Activated gamma-delta T cell treated with Interleukin-2 at 50 U/mL for 16 hours (primary cell): Measurements from ENCODE around the gene RRP36.

Source experiments
- DNase-seq: peaks from one replicate; pipeline ENCODE4 v3.0.0-alpha.2; 2020

Gene RRP36

GRCh38 chr6:43009124-43009523 is 12.3 kb upstream of the RRP36 start:
- no peak for DNase-seq

DNA sequence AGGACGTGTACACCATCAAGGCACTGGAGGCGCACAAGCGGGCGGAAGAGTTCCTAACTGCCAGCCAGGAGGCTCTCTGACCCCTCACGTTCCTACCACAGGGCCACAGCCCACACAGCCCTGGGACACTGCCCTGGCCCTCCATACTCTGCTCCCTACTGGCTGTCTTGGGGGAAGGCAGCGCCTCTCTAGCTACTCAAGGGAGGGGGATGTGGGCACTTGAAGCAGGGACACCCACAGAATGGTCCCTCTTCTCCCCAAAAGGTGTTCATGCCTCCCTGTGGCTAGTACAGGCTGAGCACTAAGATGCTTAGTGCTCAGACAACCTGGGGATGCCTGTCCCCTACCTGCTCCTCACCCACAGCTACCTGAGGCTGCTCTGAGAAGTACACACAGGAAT is 10.2 kb upstream of the RRP36 start:
- no peak for DNase-seq

DNA sequence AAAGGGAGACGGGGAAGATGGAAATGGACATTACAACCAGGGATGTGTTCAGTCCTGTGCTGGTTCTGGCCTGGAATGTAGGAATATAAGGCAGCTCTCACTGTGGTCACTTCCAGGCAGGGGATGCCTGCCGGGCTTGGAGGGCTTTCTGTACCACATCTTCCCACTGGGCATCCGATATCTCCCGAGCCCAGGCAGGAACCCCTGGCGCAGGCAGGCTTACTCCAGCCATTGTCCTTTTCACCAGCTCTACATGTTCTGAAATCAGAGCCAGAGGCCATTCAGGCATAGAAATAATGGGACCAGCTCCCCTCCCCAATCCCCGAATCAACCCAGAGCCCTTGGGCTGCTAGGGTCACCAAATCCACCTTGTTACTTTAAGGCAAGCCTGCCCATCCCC is 9.1 kb upstream of the RRP36 start:
- DNase-seq, result no peak

- no peak for DNase-seq
These were observed 8.2 kb upstream of the RRP36 start for GRCh38 chr6:43013097-43013842.

DNA sequence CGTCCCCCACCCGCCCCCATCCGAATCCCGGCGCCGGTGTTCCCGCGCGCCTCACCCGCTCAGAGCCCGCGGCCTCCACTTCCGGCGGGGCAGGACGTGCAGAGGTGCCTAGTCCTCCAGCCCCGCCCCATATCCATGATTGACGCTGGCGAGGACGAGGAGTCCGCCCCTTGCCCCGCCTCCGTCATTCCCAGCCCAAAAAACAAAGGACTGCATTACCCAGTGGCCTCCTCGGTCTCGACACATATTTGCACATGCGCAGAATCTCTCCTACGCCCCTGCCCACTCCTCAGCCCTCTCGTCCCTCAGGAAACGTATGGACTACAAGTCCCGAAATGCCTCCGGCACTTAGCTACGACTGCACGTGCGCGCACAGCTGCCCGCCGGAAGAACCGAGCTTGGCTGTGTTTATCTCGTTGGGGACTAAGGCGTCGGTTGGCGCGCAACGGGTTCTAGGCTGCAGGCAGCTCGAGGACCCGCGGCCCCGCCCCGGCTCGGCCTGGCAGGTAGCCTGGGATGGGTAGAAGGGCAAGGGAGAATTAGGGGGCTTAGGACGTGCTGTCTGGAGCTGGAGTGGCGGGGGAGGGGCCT is 7.5 kb upstream of the RRP36 start, which contains the start of the genes KLHDC3 and MEA1:
KLHDC3 (plus strand) TSS at position 407 of the 591 bp plus-strand sequence. CDS start 2,944 bp downstream, outside the sequence.
MEA1 (minus strand) TSS at position 104 of the 591 bp plus-strand sequence. CDS start 133 bp downstream, outside the sequence.
- DNase-seq, result peak; percentile 98

DNA sequence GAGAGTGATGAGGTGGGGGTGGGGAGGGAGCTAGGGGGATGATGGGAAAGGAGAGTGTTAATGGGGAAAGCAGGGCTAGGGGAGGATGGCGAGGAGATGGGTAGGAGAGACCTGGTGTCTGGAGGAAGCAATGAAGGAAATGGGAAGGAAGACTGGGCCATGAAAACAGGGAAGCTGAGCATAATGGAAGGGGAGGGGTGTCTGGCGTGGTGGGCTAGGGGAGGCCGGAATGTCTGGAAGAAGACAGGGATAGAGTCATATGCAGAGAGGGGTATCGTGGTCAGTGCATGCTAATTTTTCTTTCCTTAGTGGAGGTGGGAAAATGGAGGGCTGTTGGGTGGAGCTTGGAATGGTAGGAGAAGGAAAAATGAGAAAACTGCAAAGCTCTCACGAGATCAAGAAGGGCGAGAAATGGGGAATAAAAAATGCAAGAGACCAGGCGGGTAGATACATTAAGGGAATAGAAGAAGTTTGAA is 7.0 kb upstream of the RRP36 start:
- DNase-seq, result no peak

GRCh38 chr6:43016176-43016942 is 5.1 kb upstream of the RRP36 start:
- no peak for DNase-seq

DNA sequence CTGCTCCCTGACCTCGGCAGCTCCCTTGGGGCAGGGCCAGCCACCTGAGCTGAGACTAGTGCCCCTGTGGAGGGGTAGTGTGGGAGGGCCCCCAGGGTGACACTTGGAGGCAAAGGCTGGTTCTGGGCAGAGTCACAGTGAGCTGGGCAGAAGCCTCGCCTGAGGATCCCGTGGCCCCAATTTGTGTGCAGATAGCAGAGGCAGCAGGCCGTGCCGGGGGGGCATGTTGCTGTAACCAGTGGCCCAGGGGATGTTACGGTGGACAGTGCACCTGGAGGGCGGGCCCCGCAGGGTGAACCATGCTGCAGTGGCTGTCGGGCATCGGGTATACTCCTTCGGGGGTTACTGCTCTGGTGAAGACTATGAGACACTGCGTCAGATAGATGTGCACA is 4.5 kb upstream of the RRP36 start:
- DNase-seq, result no peak

GRCh38 chr6:43019152-43019551 is 2.3 kb upstream of the RRP36 start:
- DNase-seq, result no peak

GRCh38 chr6:43020052-43020705 is 1.2 kb upstream of the RRP36 start:
- DNase-seq, result no peak

DNA sequence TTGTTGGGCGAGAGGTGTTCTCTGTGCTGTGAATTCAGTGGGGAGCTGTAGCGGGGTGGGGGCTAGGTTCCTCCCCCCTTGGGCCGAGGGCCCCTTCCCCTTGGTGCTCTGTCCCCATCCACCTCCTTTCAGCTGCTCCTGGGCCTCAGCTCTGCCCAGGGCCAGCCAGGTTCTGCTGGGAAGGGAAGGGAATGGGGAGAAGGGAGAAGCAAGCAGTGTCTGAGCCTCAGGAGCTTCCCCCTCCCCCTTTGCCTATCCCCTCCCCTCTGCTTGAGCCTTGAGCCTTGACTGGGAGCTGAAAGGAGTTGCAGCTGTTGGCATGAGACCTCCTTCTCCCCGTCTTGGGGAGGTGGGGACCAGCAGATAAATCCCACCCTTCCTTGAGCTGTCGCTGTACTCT is 576 bp upstream of the RRP36 start:
- no peak for DNase-seq

- DNase-seq, result no peak
These were observed 3.0 kb downstream of the RRP36 start for GRCh38 chr6:43024436-43024835.

- DNase-seq, result no peak
These were observed 4.9 kb downstream of the RRP36 start for GRCh38 chr6:43026365-43026764.

DNA sequence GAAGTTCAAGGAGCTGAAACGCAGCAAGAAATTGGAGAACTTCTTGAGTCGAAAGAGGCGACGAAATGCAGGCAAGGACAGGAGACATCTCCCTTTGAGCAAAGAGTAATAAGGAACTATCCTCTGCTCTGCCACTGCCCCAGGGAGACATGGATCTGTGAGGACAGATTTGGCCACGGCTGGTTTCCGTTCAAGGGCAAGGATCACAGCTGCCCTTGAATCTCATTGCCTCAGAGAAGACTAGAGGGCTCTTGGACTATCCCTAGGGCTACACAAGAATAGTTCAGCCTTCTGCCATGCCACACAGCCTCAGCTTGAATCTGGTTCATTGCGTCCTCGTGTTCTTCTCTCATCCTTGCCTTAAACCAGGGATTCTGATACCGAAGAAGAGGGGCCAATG is 7.7 kb downstream of the RRP36 start:
- no peak for DNase-seq

DNA sequence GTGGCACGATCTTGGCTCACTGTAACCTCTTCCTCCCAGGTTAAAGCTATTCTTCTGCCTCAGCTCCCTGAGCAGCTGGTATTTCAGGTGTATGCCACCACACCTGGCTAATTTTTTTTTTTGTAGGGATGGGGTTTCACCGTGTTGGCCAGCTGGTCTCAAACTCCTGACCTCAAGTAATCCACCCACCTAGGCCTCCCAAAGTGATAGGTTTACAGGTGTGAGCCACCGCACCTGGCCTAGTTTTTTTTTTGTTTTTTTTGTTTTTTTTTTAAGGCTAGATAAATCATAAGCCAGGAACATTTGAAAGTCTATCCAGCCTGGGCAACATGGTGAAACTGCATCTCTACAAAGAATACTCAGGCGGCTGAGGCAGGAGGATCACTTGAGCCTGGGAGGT is 10.9 kb downstream of the RRP36 start:
- DNase-seq, result no peak

GRCh38 chr6:43033496-43034189 is 12.2 kb downstream of the RRP36 start:
- DNase-seq, result no peak

GRCh38 chr6:43034190-43034525 is 12.7 kb downstream of the RRP36 start:
- DNase-seq, result no peak

DNA sequence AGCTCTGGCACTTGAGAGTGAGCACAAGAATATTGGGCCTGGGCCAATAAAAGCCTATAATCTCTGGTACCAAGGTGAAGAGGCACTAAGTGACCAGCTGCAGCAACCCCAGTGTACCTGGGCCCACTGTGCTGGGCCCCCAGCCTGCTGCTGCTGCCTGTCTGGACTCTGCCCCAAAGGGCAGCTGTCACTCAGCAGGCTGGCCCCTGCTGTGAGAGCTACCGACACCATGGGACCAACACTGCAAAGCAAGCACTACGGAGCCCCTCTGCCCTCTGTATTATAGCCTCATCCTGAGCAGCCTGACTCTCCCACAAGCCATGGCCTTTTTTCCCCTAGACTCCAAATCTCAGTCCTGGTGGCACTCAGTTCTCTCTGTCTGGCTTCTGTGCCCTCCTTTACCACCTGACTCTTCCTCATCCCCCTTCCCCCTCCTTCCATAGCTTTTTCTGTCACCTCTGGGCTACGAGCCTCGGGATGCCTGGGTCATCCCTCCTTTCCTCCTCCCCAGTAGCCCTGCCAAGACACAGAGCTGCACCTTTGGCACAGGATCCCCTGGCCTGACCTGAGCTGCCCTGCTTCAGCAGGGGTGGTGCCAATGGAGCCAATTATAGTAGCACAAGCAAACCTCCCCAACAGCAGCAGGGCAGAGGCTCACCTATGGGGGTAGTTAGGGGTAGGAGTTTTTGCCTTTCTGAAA is 14.2 kb downstream of the RRP36 start:
- DNase-seq, result no peak

DNA sequence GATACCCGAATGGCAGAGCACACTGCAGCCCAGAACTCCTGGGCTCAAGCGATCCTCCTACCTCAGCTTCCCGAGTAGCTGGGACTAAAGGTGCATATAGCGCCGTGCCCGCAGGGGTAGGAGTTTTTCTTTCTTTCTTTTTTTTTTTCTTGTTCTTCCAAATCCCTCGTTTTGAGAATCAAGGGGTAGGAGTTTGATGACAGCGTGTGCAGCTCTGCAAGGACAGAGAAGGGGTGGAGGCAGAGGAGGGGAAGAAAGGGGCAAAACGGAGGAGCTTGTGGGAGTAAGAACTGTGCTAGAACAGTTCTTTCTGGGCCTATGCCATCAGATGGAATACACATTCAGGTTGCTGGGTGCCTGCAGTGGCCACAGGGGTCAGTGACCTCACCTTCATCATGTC is 15.3 kb downstream of the RRP36 start:
- no peak for DNase-seq

DNA sequence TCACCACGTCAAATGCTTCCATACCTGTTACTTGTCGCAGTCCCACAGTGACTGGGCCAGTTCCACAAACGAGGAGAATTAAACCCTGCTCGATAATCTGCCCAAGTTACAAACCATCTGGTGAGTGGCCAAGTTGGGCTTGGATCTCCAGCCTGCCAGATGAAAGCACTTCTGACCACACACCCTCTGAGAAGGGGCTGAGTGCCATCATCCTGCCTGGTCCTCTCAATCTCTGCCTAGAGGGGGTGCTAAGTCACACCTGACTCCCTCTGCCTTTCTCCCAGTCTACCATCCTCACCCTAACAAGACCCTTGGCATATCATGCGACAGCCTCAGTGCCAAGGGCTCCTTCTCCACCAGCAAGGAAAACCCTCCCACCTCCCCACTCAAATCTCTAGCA is 15.8 kb downstream of the RRP36 start:
- no peak for DNase-seq

- DNase-seq, result no peak
These were observed 16.3 kb downstream of the RRP36 start for GRCh38 chr6:43037706-43038105.

- no peak for DNase-seq
These were observed 17.3 kb downstream of the RRP36 start for GRCh38 chr6:43038727-43039126.
